Measurements from ENCODE around the gene PLCL1. TPM values are rescaled to one million over a fixed set of nuclear protein-coding genes. Genes with fewer than 3 reads are reported as not detected.

Gene PLCL1
- total RNA-seq, 1 donor from 2014 or later = 12.5 TPM

GRCh38 chr2:197891897-197892442, 87.6 kb downstream of the PLCL1 start:
- Histone ChIP-seq H3K9me3 (ENCODE audit: control insufficient read depth in 3 of 3, low read length in 3 of 3) (no peaks in the 10 kb centered on the region), H3K27ac (ENCODE audit: low read depth, low read length) (no peak overlapping the region), H3K27me3 (ENCODE audit: control insufficient read depth in 3 of 3, insufficient read depth in 3 of 3, low read length in 3 of 3) (no peaks in the 10 kb centered on the region), H3K36me3 (ENCODE audit: control insufficient read depth in 3 of 3, insufficient read depth in 3 of 3, low read length in 3 of 3) (no peaks in the 10 kb centered on the region), H3K9ac (ENCODE audit: low read depth in 1 of 3, low read length in 3 of 3) (no peak overlapping the region), H3K4me3 (ENCODE audit: low read length in 3 of 3) (no peak overlapping the region), H3K4me1 (ENCODE audit: control insufficient read depth in 3 of 3, insufficient read depth in 3 of 3, low read length in 3 of 3) (peaks cover 10 to 16% (median 10%) of the 10 kb centered on the region in 3 donors)

- H3K4me3 ChIP-seq (ENCODE audit: low read length in 3 of 3) = peak overlapping the region in 2 of 3 donors; percentile 5 to 23
- H3K27ac ChIP-seq (ENCODE audit: low read depth, low read length) = no peak overlapping the region
- no peaks in the 10 kb centered on the region for H3K9me3 ChIP-seq (ENCODE audit: control insufficient read depth in 3 of 3, low read length in 3 of 3)
- no peaks in the 10 kb centered on the region for H3K36me3 ChIP-seq (ENCODE audit: control insufficient read depth in 3 of 3, insufficient read depth in 3 of 3, low read length in 3 of 3)
- H3K9ac ChIP-seq (ENCODE audit: low read depth in 1 of 3, low read length in 3 of 3) = peak overlapping the region in 1 of 3 donors; percentile 26
- peaks cover 15 to 16% (median 16%) of the 10 kb centered on the region in 3 donors for H3K4me1 ChIP-seq (ENCODE audit: control insufficient read depth in 3 of 3, insufficient read depth in 3 of 3, low read length in 3 of 3)
- no peaks in the 10 kb centered on the region for H3K27me3 ChIP-seq (ENCODE audit: control insufficient read depth in 3 of 3, insufficient read depth in 3 of 3, low read length in 3 of 3)
Observed at GRCh38 chr2:197893403-197894177, 89.2 kb downstream of the PLCL1 start.

GRCh38 chr2:197894751-197895274, 90.4 kb downstream of the PLCL1 start:
- Histone ChIP-seq H3K36me3 (ENCODE audit: control insufficient read depth in 3 of 3, insufficient read depth in 3 of 3, low read length in 3 of 3) (no peaks in the 10 kb centered on the region), H3K9me3 (ENCODE audit: control insufficient read depth in 3 of 3, low read length in 3 of 3) (no peaks in the 10 kb centered on the region), H3K27me3 (ENCODE audit: control insufficient read depth in 3 of 3, insufficient read depth in 3 of 3, low read length in 3 of 3) (no peaks in the 10 kb centered on the region), H3K4me3 (ENCODE audit: low read length in 3 of 3) (no peak overlapping the region), H3K4me1 (ENCODE audit: control insufficient read depth in 3 of 3, insufficient read depth in 3 of 3, low read length in 3 of 3) (peaks cover 15 to 16% (median 16%) of the 10 kb centered on the region in 3 donors), H3K27ac (ENCODE audit: low read depth, low read length) (no peak overlapping the region), H3K9ac (ENCODE audit: low read depth in 1 of 3, low read length in 3 of 3) (no peak overlapping the region)

GRCh38 chr2:197897960-197898678, 93.7 kb downstream of the PLCL1 start:
- no peaks in the 10 kb centered on the region for H3K27me3 ChIP-seq (ENCODE audit: control insufficient read depth in 3 of 3, insufficient read depth in 3 of 3, low read length in 3 of 3)
- no peaks in the 10 kb centered on the region for H3K36me3 ChIP-seq (ENCODE audit: control insufficient read depth in 3 of 3, insufficient read depth in 3 of 3, low read length in 3 of 3)
- no peak overlapping the region for H3K9ac ChIP-seq (ENCODE audit: low read depth in 1 of 3, low read length in 3 of 3)
- no peaks in the 10 kb centered on the region for H3K9me3 ChIP-seq (ENCODE audit: control insufficient read depth in 3 of 3, low read length in 3 of 3)
- no peak overlapping the region for H3K27ac ChIP-seq (ENCODE audit: low read depth, low read length)
- H3K4me3 ChIP-seq (ENCODE audit: low read length in 3 of 3) = no peak overlapping the region
- H3K4me1 ChIP-seq (ENCODE audit: control insufficient read depth in 3 of 3, insufficient read depth in 3 of 3, low read length in 3 of 3) = peaks cover 10 to 15% (median 11%) of the 10 kb centered on the region in 3 donors

- Histone ChIP-seq H3K9ac (ENCODE audit: low read depth in 1 of 3, low read length in 3 of 3) (no peak overlapping the region), H3K27ac (ENCODE audit: low read depth, low read length) (no peak overlapping the region), H3K4me1 (ENCODE audit: control insufficient read depth in 3 of 3, insufficient read depth in 3 of 3, low read length in 3 of 3) (peaks cover 6 to 11% (median 8%) of the 10 kb centered on the region in 3 donors), H3K4me3 (ENCODE audit: low read length in 3 of 3) (no peak overlapping the region), H3K27me3 (ENCODE audit: control insufficient read depth in 3 of 3, insufficient read depth in 3 of 3, low read length in 3 of 3) (no peaks in the 10 kb centered on the region), H3K36me3 (ENCODE audit: control insufficient read depth in 3 of 3, insufficient read depth in 3 of 3, low read length in 3 of 3) (no peaks in the 10 kb centered on the region), H3K9me3 (ENCODE audit: control insufficient read depth in 3 of 3, low read length in 3 of 3) (no peaks in the 10 kb centered on the region)
Observed at GRCh38 chr2:197904446-197904845, 100.1 kb downstream of the PLCL1 start.

- peaks cover 10 to 14% (median 12%) of the 10 kb centered on the region in 3 donors for H3K4me1 ChIP-seq (ENCODE audit: control insufficient read depth in 3 of 3, insufficient read depth in 3 of 3, low read length in 3 of 3)
- no peaks in the 10 kb centered on the region for H3K9me3 ChIP-seq (ENCODE audit: control insufficient read depth in 3 of 3, low read length in 3 of 3)
- no peak overlapping the region for H3K27ac ChIP-seq (ENCODE audit: low read depth, low read length)
- H3K36me3 ChIP-seq (ENCODE audit: control insufficient read depth in 3 of 3, insufficient read depth in 3 of 3, low read length in 3 of 3) = no peaks in the 10 kb centered on the region
- H3K27me3 ChIP-seq (ENCODE audit: control insufficient read depth in 3 of 3, insufficient read depth in 3 of 3, low read length in 3 of 3) = no peaks in the 10 kb centered on the region
- H3K9ac ChIP-seq (ENCODE audit: low read depth in 1 of 3, low read length in 3 of 3) = no peak overlapping the region
- H3K4me3 ChIP-seq (ENCODE audit: low read length in 3 of 3) = no peak overlapping the region
Observed at GRCh38 chr2:197908156-197908555, 103.8 kb downstream of the PLCL1 start.

- no peaks in the 10 kb centered on the region for H3K36me3 ChIP-seq (ENCODE audit: control insufficient read depth in 3 of 3, insufficient read depth in 3 of 3, low read length in 3 of 3)
- H3K4me3 ChIP-seq (ENCODE audit: low read length in 3 of 3) = peak overlapping the region in 1 of 3 donors; percentile 40
- no peak overlapping the region for H3K27ac ChIP-seq (ENCODE audit: low read depth, low read length)
- no peaks in the 10 kb centered on the region for H3K27me3 ChIP-seq (ENCODE audit: control insufficient read depth in 3 of 3, insufficient read depth in 3 of 3, low read length in 3 of 3)
- peaks cover 10 to 14% (median 12%) of the 10 kb centered on the region in 3 donors for H3K4me1 ChIP-seq (ENCODE audit: control insufficient read depth in 3 of 3, insufficient read depth in 3 of 3, low read length in 3 of 3)
- no peak overlapping the region for H3K9ac ChIP-seq (ENCODE audit: low read depth in 1 of 3, low read length in 3 of 3)
- H3K9me3 ChIP-seq (ENCODE audit: control insufficient read depth in 3 of 3, low read length in 3 of 3) = no peaks in the 10 kb centered on the region
Observed at GRCh38 chr2:197908990-197909776, 104.8 kb downstream of the PLCL1 start.

GRCh38 chr2:197911667-197912066, 107.3 kb downstream of the PLCL1 start:
- no peak overlapping the region for H3K4me3 ChIP-seq (ENCODE audit: low read length in 3 of 3)
- no peak overlapping the region for H3K9ac ChIP-seq (ENCODE audit: low read depth in 1 of 3, low read length in 3 of 3)
- no peaks in the 10 kb centered on the region for H3K27me3 ChIP-seq (ENCODE audit: control insufficient read depth in 3 of 3, insufficient read depth in 3 of 3, low read length in 3 of 3)
- H3K36me3 ChIP-seq (ENCODE audit: control insufficient read depth in 3 of 3, insufficient read depth in 3 of 3, low read length in 3 of 3) = no peaks in the 10 kb centered on the region
- no peak overlapping the region for H3K27ac ChIP-seq (ENCODE audit: low read depth, low read length)
- H3K4me1 ChIP-seq (ENCODE audit: control insufficient read depth in 3 of 3, insufficient read depth in 3 of 3, low read length in 3 of 3) = peaks cover 10 to 32% (median 15%) of the 10 kb centered on the region in 3 donors
- no peaks in the 10 kb centered on the region for H3K9me3 ChIP-seq (ENCODE audit: control insufficient read depth in 3 of 3, low read length in 3 of 3)

- Histone ChIP-seq H3K4me1 (ENCODE audit: control insufficient read depth in 3 of 3, insufficient read depth in 3 of 3, low read length in 3 of 3) (peaks cover 10 to 34% (median 15%) of the 10 kb centered on the region in 3 donors), H3K27me3 (ENCODE audit: control insufficient read depth in 3 of 3, insufficient read depth in 3 of 3, low read length in 3 of 3) (no peaks in the 10 kb centered on the region), H3K36me3 (ENCODE audit: control insufficient read depth in 3 of 3, insufficient read depth in 3 of 3, low read length in 3 of 3) (no peaks in the 10 kb centered on the region), H3K9me3 (ENCODE audit: control insufficient read depth in 3 of 3, low read length in 3 of 3) (no peaks in the 10 kb centered on the region), H3K4me3 (ENCODE audit: low read length in 3 of 3) (no peak overlapping the region), H3K9ac (ENCODE audit: low read depth in 1 of 3, low read length in 3 of 3) (no peak overlapping the region), H3K27ac (ENCODE audit: low read depth, low read length) (no peak overlapping the region)
Observed at GRCh38 chr2:197913084-197913483, 108.7 kb downstream of the PLCL1 start.
